CD4-positive, alpha-beta T cell (primary cell): ENCODE results near the gene CLDN10. TPM values are rescaled to one million over a fixed set of nuclear protein-coding genes. Genes with fewer than 3 reads are reported as not detected.

Experiments
- ATAC-seq: fragments of 200-7000 bp; cut with Tn5 transposase; one replicate; pipeline ENCODE4 v1.10.0; 2022; ENCODE audit warnings: mild to moderate bottlenecking; ENCODE audit not compliant: poor library complexity
- CTCF ChIA-PET: fragments of 350-600 bp; sonication (Branson Sonifier 250); formaldehyde crosslinking; loops from one replicate; lab custom pipeline; 2021; ENCODE audit warnings: antibody characterized with exemption, inconsistent platforms; lab: Charles Lee
- POLR2A ChIA-PET: fragments of 350-600 bp; sonication (Branson Sonifier 250); formaldehyde crosslinking; loops from one replicate; lab custom pipeline; 2021; ENCODE audit warnings: antibody characterized with exemption, inconsistent platforms; lab: Charles Lee
- DNase-seq, 14 experiments: peaks; one replicate each; pipeline ENCODE4 v3.0.0-alpha.2; 2013 to 2020; ENCODE audit warnings: mixed read lengths in 2 of 14
- H3K27ac ChIP-seq, 2 donors: one replicate each; pipeline versions ENCODE4 v1.5.1 to v1.7.0; 2013; ENCODE audit warnings: low read length in 2 of 2, low read depth in 1 of 2, mild to moderate bottlenecking in 1 of 2
- H3K27me3 ChIP-seq, 2 experiments: 1 replicate in 1 of 2; 2 replicates in 1 of 2; pipeline versions ENCODE4 v1.6.1 to v1.7.0; 2013; ENCODE audit warnings: low read length in 2 of 2, control low read depth in 1 of 2, mild to moderate bottlenecking in 1 of 2, moderate library complexity in 1 of 2; ENCODE audit not compliant: insufficient read depth in 2 of 2, control insufficient read depth in 1 of 2
- H3K36me3 ChIP-seq: one replicate; pipeline ENCODE4 v1.6.1; 2013; ENCODE audit warnings: low read length, control low read depth; ENCODE audit not compliant: insufficient read depth
- H3K4me1 ChIP-seq: one replicate; pipeline ENCODE4 v1.6.1; 2013; ENCODE audit warnings: low read length, control low read depth; ENCODE audit not compliant: insufficient read depth
- H3K4me3 ChIP-seq: one replicate; pipeline ENCODE4 v1.5.1; 2013; ENCODE audit warnings: mild to moderate bottlenecking, low read length, moderate library complexity
- H3K9me3 ChIP-seq, 2 experiments: 1 replicate in 1 of 2; 2 replicates in 1 of 2; pipeline versions ENCODE4 v1.6.1 to v1.7.0; 2013; ENCODE audit warnings: low read length in 2 of 2, mild to moderate bottlenecking in 2 of 2, control low read depth in 1 of 2, moderate library complexity in 1 of 2; ENCODE audit not compliant: control insufficient read depth in 1 of 2, insufficient read depth in 1 of 2
- H3K27ac Mint-ChIP-seq: one replicate; pipeline ENCODE4 v1.8.0; 2020; ENCODE audit warnings: mixed read lengths
- H3K27me3 Mint-ChIP-seq: one replicate; pipeline ENCODE4 v1.8.0; 2021; ENCODE audit warnings: mixed read lengths
- H3K36me3 Mint-ChIP-seq: one replicate; pipeline ENCODE4 v1.8.0; 2021; ENCODE audit warnings: low read depth, mixed read lengths
- H3K4me1 Mint-ChIP-seq: one replicate; pipeline ENCODE4 v1.8.0; 2021; ENCODE audit warnings: low read depth, mixed read lengths
- H3K4me3 Mint-ChIP-seq: one replicate; pipeline ENCODE4 v1.8.0; 2020; ENCODE audit warnings: mild to moderate bottlenecking, mixed read lengths
- H3K9me3 Mint-ChIP-seq: one replicate; pipeline ENCODE4 v1.8.0; 2020; ENCODE audit warnings: mixed read lengths
- intact Hi-C, 2 experiments: fragments of 100-400 bp; cut with DNase I in 1 of 2; cut with micrococcal nuclease in 1 of 2; formaldehyde crosslinking; loops; one replicate each; pipeline versions ENCODE4 v1.15.1 to v1.9.0; 2023 to 2025; cut with DNase I, micrococcal nuclease
- total RNA-seq, 174 experiments: library from RNA in 2 of 174; stranded (reverse) in 2 of 174; gene quantifications; one replicate each; pipeline ENCODE4 v1.2.3 and lab custom pipeline; 2021 to 2026
- TF ChIP-seq, protein P1 (sequence below): fragments of 200-600 bp; IDR thresholded peaks from one replicate; pipeline ENCODE4 v1.8.0; 2022; ENCODE audit warnings: antibody characterized with exemption, mild to moderate bottlenecking

CLDN10 gene
- total RNA-seq, 2 experiments from 2014 or later: not detected

DNA sequence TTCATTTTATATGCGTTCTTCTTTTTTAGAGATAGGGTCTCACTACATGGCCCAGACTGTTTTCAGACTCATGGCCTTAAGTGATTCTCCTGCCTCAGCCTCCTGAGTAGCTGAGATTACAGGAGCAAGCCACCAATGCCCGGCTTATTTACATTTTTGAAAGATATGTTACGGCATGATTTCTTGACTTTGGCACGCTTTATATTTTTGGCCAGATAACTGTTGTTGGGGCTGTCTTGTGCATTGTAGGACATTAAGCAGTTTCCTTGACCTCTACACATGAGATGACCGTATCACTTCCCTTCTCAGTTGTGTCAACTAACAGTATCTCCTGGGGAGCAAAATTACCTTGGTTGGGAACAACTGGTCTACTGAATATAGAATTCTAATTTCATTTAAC is 28.9 kb upstream of the CLDN10 start:
- H3K9me3 ChIP-seq: no peaks in the 10 kb centered on the region
- no peaks in the 10 kb centered on the region for H3K4me1 ChIP-seq
- DNase-seq (no peak), ATAC-seq (no peak)
- no peak overlapping the region for H3K27ac Mint-ChIP-seq
- no peaks in the 10 kb centered on the region for H3K27me3 ChIP-seq
- H3K27me3 Mint-ChIP-seq: peaks cover 24% of the 10 kb centered on the region
- TF ChIP-seq, protein P1, sequence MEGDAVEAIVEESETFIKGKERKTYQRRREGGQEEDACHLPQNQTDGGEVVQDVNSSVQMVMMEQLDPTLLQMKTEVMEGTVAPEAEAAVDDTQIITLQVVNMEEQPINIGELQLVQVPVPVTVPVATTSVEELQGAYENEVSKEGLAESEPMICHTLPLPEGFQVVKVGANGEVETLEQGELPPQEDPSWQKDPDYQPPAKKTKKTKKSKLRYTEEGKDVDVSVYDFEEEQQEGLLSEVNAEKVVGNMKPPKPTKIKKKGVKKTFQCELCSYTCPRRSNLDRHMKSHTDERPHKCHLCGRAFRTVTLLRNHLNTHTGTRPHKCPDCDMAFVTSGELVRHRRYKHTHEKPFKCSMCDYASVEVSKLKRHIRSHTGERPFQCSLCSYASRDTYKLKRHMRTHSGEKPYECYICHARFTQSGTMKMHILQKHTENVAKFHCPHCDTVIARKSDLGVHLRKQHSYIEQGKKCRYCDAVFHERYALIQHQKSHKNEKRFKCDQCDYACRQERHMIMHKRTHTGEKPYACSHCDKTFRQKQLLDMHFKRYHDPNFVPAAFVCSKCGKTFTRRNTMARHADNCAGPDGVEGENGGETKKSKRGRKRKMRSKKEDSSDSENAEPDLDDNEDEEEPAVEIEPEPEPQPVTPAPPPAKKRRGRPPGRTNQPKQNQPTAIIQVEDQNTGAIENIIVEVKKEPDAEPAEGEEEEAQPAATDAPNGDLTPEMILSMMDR: no peak
- H3K4me3 Mint-ChIP-seq: no peak overlapping the region
- peaks cover 4% of the 10 kb centered on the region for H3K9me3 Mint-ChIP-seq
- ChIA-PET CTCF (no interaction called here), POLR2A (no interaction called here)
- H3K27ac ChIP-seq: no peak overlapping the region
- no peak overlapping the region for H3K4me3 ChIP-seq
- H3K4me1 Mint-ChIP-seq: no peaks in the 10 kb centered on the region
- intact Hi-C loops: no loop called here
- no peaks in the 10 kb centered on the region for H3K36me3 Mint-ChIP-seq
- no peaks in the 10 kb centered on the region for H3K36me3 ChIP-seq

DNA sequence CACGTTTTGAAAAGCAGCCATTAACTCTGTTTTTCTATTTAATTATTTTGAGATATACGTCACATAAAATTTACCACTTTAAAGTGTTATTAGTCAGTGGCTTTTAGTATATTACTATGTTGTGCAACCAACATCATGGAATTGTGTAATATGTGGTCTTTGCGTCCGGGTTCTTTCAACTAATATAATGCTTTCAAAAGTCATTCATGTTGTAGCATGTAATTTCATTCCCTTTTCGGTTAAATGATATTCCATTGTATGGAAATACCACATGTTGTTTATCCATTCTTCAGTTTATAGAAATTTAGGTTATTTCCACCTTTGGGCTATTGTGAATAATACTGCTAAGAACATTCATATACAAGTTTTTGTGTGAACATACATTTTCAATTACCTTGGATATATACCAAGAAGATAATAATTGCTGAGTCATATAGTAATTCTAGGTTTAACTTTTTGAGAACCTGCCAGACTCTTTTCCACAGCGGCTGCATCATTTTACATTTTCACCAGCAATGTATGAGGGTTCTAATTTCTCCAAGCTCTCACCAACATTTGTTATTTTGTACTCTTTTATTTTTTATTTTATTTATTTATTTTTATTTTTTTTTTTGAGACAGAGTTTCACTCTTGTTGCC is 28.1 kb upstream of the CLDN10 start:
- ATAC-seq: no peak
- no peaks in the 10 kb centered on the region for H3K9me3 ChIP-seq
- Mint-ChIP-seq H3K4me1 (no peaks in the 10 kb centered on the region), H3K36me3 (no peaks in the 10 kb centered on the region), H3K4me3 (no peak overlapping the region), H3K27ac (no peak overlapping the region), H3K27me3 (peaks cover 21% of the 10 kb centered on the region), H3K9me3 (peaks cover 4% of the 10 kb centered on the region)
- no peak overlapping the region for H3K4me3 ChIP-seq
- H3K27me3 ChIP-seq: peaks cover 0 to 1% of the 10 kb centered on the region in 2 experiments
- ChIA-PET POLR2A (no interaction called here), CTCF (no interaction called here)
- no peaks in the 10 kb centered on the region for H3K36me3 ChIP-seq
- TF ChIP-seq, protein P1: no peak
- H3K4me1 ChIP-seq: no peaks in the 10 kb centered on the region
- intact Hi-C loops: no loop called here
- H3K27ac ChIP-seq: no peak overlapping the region
- DNase-seq: peak in 2 of 14 experiments; percentile 11 to 21

DNA sequence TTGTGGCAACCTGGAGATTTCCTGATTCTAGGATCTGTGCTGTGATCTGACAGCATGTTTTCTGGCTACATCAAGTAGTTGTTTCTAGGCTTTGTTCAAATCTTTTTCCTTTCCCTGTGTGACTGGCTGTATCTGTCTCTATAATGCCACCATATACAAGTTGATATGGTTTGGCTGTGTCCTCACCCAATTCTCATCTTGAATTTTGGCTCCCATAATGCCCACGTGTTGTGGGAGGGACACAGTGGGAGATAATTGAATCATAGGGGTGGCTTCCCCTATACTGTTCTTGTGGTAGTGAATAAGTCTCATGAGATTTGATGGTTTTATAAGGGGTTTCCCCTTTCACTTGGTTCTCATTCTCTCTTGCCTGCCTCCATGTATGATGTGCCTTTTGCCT is 24.6 kb upstream of the CLDN10 start:
- Histone ChIP-seq H3K9me3 (no peaks in the 10 kb centered on the region), H3K36me3 (no peaks in the 10 kb centered on the region), H3K27me3 (peaks cover 0 to 9% of the 10 kb centered on the region in 2 experiments), H3K27ac (no peak overlapping the region), H3K4me1 (no peaks in the 10 kb centered on the region), H3K4me3 (no peak overlapping the region)
- TF ChIP-seq, protein P1: no peak
- intact Hi-C loops: no loop called here
- Mint-ChIP-seq H3K9me3 (no peaks in the 10 kb centered on the region), H3K4me1 (no peaks in the 10 kb centered on the region), H3K4me3 (no peak overlapping the region), H3K27ac (no peak overlapping the region), H3K27me3 (peaks cover 34% of the 10 kb centered on the region), H3K36me3 (no peaks in the 10 kb centered on the region)
- ATAC-seq: no peak
- CTCF ChIA-PET: no interaction called here
- POLR2A ChIA-PET: no interaction called here
- no peak for DNase-seq
